GM10266 (cell line): ENCODE measurements around the gene ST6GALNAC5.

Source experiments
- DNase-seq: peaks from one replicate; pipeline ENCODE4 v3.0.0; 2012; ENCODE audit errors: extremely low spot score
- TF ChIP-seq, protein P1 (sequence below): IDR thresholded peaks from 2 replicates; pipeline ENCODE4 v1.5.1; 2012; ENCODE audit warnings: mild to moderate bottlenecking, low read depth; ENCODE audit not compliant: control insufficient read depth, insufficient read depth; ENCODE audit errors: missing control alignments

Gene ST6GALNAC5

DNA sequence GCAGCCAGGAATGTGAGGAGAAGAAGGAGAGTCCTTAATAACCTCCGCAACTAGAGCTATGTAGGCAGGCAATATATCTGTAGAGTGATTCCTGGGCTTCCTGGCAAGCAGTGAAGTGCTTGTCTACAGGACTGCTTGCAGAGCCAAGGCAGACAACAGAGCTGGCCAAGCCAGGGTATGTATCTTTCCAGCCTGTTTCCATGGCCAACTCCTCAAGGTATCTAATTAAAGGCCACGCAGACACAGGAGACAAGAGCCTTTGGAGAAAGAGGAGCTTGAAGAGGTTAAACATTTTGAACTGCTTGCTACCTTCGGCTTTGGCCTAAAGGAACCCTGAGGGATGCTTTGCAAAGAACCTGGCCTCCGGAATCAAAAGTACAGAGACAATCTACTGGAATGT, 214.6 kb downstream of the ST6GALNAC5 start:
- TF ChIP-seq, protein P1, sequence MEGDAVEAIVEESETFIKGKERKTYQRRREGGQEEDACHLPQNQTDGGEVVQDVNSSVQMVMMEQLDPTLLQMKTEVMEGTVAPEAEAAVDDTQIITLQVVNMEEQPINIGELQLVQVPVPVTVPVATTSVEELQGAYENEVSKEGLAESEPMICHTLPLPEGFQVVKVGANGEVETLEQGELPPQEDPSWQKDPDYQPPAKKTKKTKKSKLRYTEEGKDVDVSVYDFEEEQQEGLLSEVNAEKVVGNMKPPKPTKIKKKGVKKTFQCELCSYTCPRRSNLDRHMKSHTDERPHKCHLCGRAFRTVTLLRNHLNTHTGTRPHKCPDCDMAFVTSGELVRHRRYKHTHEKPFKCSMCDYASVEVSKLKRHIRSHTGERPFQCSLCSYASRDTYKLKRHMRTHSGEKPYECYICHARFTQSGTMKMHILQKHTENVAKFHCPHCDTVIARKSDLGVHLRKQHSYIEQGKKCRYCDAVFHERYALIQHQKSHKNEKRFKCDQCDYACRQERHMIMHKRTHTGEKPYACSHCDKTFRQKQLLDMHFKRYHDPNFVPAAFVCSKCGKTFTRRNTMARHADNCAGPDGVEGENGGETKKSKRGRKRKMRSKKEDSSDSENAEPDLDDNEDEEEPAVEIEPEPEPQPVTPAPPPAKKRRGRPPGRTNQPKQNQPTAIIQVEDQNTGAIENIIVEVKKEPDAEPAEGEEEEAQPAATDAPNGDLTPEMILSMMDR = no peak
- DNase-seq = no peak

DNA sequence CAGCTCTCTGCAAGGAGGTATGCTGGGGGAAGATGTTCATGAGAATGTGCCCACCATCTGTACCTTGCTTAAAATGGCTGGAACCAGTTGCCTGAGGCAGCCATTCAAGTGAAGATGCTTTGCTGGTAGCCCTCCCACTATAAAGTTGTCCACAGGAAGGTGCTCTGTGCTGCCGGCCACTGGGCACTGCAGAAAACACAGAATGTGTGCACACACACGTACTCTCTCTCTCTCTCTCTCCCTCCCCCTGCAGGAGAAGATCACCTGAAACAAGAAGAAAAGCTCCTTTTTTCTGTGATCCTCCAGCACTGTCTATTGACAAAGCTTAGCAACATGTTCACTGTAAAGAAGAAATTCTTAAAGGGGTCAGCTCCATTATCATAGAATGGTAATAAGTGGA, 217.2 kb downstream of the ST6GALNAC5 start:
- TF ChIP-seq, protein P1 = no peak
- no peak for DNase-seq

DNA sequence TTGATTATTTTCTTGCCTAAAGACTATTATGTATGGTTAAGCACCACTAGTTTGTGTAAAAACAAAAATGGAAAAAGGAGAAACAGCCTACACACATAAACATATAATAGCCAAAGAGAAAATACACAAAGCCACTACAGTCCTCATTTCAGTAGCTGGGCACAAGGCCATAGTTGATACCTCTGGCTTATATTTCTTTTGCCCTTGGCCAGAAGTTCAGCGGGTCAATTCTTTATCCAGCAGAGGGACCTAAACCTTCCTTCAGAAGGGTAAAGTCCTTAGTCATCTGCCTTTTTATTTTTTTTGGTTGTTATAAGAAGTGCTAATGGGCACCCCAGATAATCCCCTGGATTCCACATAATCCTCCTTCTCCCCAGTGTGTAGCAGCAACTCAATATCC, 217.8 kb downstream of the ST6GALNAC5 start:
- TF ChIP-seq, protein P1 = no peak
- DNase-seq = no peak

DNA sequence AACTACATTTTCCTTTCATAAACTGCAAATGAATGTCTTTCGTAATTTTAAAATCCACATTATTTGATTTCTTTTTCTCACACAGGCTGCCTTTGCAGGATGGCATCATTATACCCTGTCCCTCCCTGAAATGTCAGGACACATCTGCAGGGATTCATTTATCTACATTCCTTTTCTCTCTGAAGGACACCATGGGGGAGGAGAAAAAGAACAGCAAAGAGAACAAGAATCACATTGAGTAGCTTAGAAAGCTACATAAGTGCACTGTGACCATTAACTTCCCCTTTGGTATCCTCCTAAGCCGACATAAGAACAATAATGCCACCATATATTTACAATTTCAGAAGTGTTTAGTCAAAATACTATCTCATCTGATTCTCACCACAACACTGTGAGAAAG, 222.5 kb downstream of the ST6GALNAC5 start:
- no peak for DNase-seq
- TF ChIP-seq, protein P1 = no peak

DNA sequence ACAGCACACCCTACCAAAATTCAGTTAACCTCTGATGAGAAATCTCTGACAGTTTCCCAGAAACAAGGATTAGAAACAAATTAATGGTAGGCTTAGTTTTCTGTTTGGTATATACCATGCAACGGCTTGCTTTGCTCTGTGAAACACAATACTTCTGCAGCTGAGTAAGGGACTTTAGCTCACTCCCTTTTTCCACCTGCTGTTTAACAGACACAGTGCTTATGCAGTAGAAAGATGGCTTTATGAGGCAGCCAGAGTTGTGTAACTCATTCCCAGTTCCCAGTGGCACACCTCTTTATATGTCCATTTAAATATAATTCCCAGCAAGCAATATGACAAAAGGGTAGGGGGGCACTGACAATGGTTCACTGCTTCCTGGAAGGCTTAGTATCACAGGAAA, 228.0 kb downstream of the ST6GALNAC5 start:
- TF ChIP-seq, protein P1 = no peak
- DNase-seq = no peak

DNA sequence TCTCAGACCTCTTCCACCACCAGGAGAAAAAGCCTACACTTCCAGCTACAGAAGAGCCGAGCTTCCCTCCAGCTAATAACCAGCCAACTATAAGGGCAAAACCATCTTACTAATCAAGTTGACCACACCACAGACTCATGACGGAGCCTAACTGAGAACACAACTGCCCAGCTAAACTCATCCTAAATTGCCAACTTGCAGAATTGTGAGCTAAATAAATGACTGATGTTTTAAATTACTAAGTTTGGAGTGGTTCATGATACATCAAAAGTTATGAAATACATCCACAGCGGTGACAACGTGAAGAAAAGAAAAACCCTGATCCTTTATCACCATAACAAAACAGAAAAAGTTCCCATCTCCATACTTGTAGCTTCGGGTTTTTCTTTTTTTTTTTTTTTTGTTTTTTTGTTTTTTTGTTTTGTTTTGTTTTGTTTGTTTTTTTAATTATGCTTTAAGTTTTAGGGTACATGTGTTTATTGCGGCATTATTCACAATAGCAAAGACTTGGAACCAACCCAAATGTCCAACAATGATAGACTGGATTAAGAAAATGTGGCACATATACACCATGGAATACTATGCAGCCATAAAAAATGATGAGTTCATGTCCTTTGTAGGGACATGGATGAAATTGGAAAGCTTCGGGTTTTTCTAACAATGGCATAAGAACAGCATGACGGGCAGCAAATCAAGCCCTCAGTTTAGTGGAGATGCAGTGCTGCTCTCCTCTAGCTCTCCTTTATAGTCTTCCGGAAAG, 229.4 kb downstream of the ST6GALNAC5 start:
- no peak for DNase-seq
- TF ChIP-seq, protein P1 = no peak

DNA sequence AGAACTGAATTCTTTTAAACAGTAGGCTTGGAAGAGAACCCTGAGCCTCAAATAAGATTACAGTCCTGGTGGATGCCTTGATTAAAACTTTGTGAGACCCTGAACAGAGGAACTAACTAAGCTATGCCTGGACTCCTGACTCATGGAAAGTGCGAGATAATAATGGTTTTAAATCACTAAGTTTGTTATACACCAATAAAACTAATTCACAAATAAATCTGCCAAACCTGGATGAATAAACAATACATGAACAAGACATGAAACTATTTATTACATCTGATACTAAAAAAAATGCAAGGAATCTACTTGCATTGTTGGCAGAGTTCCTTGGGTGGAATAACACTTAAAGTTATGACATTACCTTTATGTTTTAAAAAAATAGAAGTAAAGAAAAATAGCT, 233.6 kb downstream of the ST6GALNAC5 start:
- no peak for DNase-seq
- TF ChIP-seq, protein P1 = no peak
